CD4-positive, alpha-beta T cell (primary cell): ENCODE measurements around the gene MPZ. TPM values are rescaled to one million over a fixed set of nuclear protein-coding genes. Genes with fewer than 3 reads are reported as not detected.

Experiments
- ATAC-seq: fragments of 200-7000 bp; cut with Tn5 transposase; one replicate; pipeline ENCODE4 v1.10.0; 2022; ENCODE audit warnings: mild to moderate bottlenecking; ENCODE audit not compliant: poor library complexity
- CTCF ChIA-PET: fragments of 350-600 bp; sonication (Branson Sonifier 250); formaldehyde crosslinking; loops from one replicate; lab custom pipeline; 2021; ENCODE audit warnings: antibody characterized with exemption, inconsistent platforms; lab: Charles Lee
- POLR2A ChIA-PET: fragments of 350-600 bp; sonication (Branson Sonifier 250); formaldehyde crosslinking; loops from one replicate; lab custom pipeline; 2021; ENCODE audit warnings: antibody characterized with exemption, inconsistent platforms; lab: Charles Lee
- DNase-seq, 14 experiments: peaks; one replicate each; pipeline ENCODE4 v3.0.0-alpha.2; 2013 to 2020; ENCODE audit warnings: mixed read lengths in 2 of 14
- H3K27ac ChIP-seq, 2 donors: one replicate each; pipeline versions ENCODE4 v1.5.1 to v1.7.0; 2013; ENCODE audit warnings: low read length in 2 of 2, low read depth in 1 of 2, mild to moderate bottlenecking in 1 of 2
- H3K27me3 ChIP-seq, 2 experiments: 1 replicate in 1 of 2; 2 replicates in 1 of 2; pipeline versions ENCODE4 v1.6.1 to v1.7.0; 2013; ENCODE audit warnings: low read length in 2 of 2, control low read depth in 1 of 2, mild to moderate bottlenecking in 1 of 2, moderate library complexity in 1 of 2; ENCODE audit not compliant: insufficient read depth in 2 of 2, control insufficient read depth in 1 of 2
- H3K36me3 ChIP-seq: one replicate; pipeline ENCODE4 v1.6.1; 2013; ENCODE audit warnings: low read length, control low read depth; ENCODE audit not compliant: insufficient read depth
- H3K4me1 ChIP-seq: one replicate; pipeline ENCODE4 v1.6.1; 2013; ENCODE audit warnings: low read length, control low read depth; ENCODE audit not compliant: insufficient read depth
- H3K4me3 ChIP-seq: one replicate; pipeline ENCODE4 v1.5.1; 2013; ENCODE audit warnings: mild to moderate bottlenecking, low read length, moderate library complexity
- H3K9me3 ChIP-seq, 2 experiments: 1 replicate in 1 of 2; 2 replicates in 1 of 2; pipeline versions ENCODE4 v1.6.1 to v1.7.0; 2013; ENCODE audit warnings: low read length in 2 of 2, mild to moderate bottlenecking in 2 of 2, control low read depth in 1 of 2, moderate library complexity in 1 of 2; ENCODE audit not compliant: control insufficient read depth in 1 of 2, insufficient read depth in 1 of 2
- H3K27ac Mint-ChIP-seq: one replicate; pipeline ENCODE4 v1.8.0; 2020; ENCODE audit warnings: mixed read lengths
- H3K27me3 Mint-ChIP-seq: one replicate; pipeline ENCODE4 v1.8.0; 2021; ENCODE audit warnings: mixed read lengths
- H3K36me3 Mint-ChIP-seq: one replicate; pipeline ENCODE4 v1.8.0; 2021; ENCODE audit warnings: low read depth, mixed read lengths
- H3K4me1 Mint-ChIP-seq: one replicate; pipeline ENCODE4 v1.8.0; 2021; ENCODE audit warnings: low read depth, mixed read lengths
- H3K4me3 Mint-ChIP-seq: one replicate; pipeline ENCODE4 v1.8.0; 2020; ENCODE audit warnings: mild to moderate bottlenecking, mixed read lengths
- H3K9me3 Mint-ChIP-seq: one replicate; pipeline ENCODE4 v1.8.0; 2020; ENCODE audit warnings: mixed read lengths
- intact Hi-C, 2 experiments: fragments of 100-400 bp; cut with DNase I in 1 of 2; cut with micrococcal nuclease in 1 of 2; formaldehyde crosslinking; loops; one replicate each; pipeline versions ENCODE4 v1.15.1 to v1.9.0; 2023 to 2025; cut with DNase I, micrococcal nuclease
- total RNA-seq, 174 experiments: library from RNA in 2 of 174; stranded (reverse) in 2 of 174; gene quantifications; one replicate each; pipeline ENCODE4 v1.2.3 and lab custom pipeline; 2021 to 2026
- TF ChIP-seq, protein P1 (sequence below): fragments of 200-600 bp; IDR thresholded peaks from one replicate; pipeline ENCODE4 v1.8.0; 2022; ENCODE audit warnings: antibody characterized with exemption, mild to moderate bottlenecking

Gene MPZ
- total RNA-seq, 2 experiments from 2014 or later: 3.1 to 3.2 TPM

DNA sequence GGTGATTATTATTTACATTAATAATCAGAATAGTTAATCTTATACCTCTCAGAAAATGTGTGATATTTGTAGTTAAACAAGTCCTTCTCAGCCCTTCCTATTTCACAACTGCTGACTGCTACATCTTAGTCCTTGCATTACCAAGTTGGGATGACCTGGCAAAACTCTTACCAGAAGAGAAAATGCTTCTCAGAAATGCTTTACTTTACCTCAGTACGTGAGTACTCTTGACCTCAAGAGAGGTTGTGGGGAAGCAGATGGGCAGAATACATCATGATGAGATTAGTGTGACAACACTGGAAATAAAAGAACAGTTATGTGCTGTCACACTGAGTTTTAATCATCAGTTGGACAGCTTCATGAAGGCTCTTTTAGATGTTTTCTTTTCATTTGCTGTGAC is 41.7 kb upstream of the MPZ start:
- no peak overlapping the region for H3K4me3 Mint-ChIP-seq
- ChIA-PET CTCF (no interaction called here), POLR2A (no interaction called here)
- no peaks in the 10 kb centered on the region for H3K9me3 ChIP-seq
- no peaks in the 10 kb centered on the region for H3K27me3 ChIP-seq
- H3K27ac ChIP-seq: no peak overlapping the region
- H3K36me3 ChIP-seq: peaks cover 17% of the 10 kb centered on the region
- no peak for ATAC-seq
- H3K4me1 ChIP-seq: no peaks in the 10 kb centered on the region
- H3K27ac Mint-ChIP-seq: no peak overlapping the region
- no peaks in the 10 kb centered on the region for H3K27me3 Mint-ChIP-seq
- H3K4me1 Mint-ChIP-seq: peaks cover 4% of the 10 kb centered on the region
- TF ChIP-seq, protein P1, sequence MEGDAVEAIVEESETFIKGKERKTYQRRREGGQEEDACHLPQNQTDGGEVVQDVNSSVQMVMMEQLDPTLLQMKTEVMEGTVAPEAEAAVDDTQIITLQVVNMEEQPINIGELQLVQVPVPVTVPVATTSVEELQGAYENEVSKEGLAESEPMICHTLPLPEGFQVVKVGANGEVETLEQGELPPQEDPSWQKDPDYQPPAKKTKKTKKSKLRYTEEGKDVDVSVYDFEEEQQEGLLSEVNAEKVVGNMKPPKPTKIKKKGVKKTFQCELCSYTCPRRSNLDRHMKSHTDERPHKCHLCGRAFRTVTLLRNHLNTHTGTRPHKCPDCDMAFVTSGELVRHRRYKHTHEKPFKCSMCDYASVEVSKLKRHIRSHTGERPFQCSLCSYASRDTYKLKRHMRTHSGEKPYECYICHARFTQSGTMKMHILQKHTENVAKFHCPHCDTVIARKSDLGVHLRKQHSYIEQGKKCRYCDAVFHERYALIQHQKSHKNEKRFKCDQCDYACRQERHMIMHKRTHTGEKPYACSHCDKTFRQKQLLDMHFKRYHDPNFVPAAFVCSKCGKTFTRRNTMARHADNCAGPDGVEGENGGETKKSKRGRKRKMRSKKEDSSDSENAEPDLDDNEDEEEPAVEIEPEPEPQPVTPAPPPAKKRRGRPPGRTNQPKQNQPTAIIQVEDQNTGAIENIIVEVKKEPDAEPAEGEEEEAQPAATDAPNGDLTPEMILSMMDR: no peak
- H3K36me3 Mint-ChIP-seq: peaks cover 50% of the 10 kb centered on the region
- intact Hi-C loops: no loop called here
- H3K9me3 Mint-ChIP-seq: no peaks in the 10 kb centered on the region
- DNase-seq: no peak
- H3K4me3 ChIP-seq: no peak overlapping the region

DNA sequence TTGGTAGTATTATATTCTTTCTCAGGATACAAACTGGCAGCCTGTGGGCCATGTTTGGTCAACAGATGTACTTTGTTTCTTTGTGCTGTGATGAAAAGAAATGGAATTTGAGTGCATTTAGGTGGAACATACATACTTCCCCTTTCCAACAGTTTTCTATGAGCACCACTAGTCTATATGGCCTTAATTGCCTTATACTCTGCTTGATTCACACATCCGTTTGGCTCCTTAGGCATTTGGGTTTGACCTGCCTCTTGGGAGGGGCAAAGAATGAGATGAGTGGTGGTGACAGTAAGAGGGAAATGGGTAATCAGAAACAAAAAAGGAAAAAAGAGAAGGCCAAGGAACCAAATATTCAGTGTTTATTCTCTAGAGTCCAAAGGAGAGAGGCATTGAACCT is 40.9 kb upstream of the MPZ start:
- TF ChIP-seq, protein P1: no peak
- H3K4me1 ChIP-seq: no peaks in the 10 kb centered on the region
- DNase-seq: no peak
- no peak for ATAC-seq
- no peaks in the 10 kb centered on the region for H3K27me3 Mint-ChIP-seq
- intact Hi-C loops: no loop called here
- H3K27ac Mint-ChIP-seq: no peak overlapping the region
- H3K27ac ChIP-seq: no peak overlapping the region
- H3K4me1 Mint-ChIP-seq: peaks cover 4% of the 10 kb centered on the region
- H3K36me3 Mint-ChIP-seq: peaks cover 42% of the 10 kb centered on the region
- H3K27me3 ChIP-seq: no peaks in the 10 kb centered on the region
- H3K9me3 ChIP-seq: no peaks in the 10 kb centered on the region
- POLR2A ChIA-PET: no interaction called here
- H3K9me3 Mint-ChIP-seq: no peaks in the 10 kb centered on the region
- CTCF ChIA-PET: interaction anchor here (0.6 kb wide), 1 partner anchor 24 kb away, joined by 3 read pairs; no protein-coding TSS in a partner anchor
- H3K4me3 ChIP-seq: no peak overlapping the region
- no peak overlapping the region for H3K4me3 Mint-ChIP-seq
- peaks cover 20% of the 10 kb centered on the region for H3K36me3 ChIP-seq

DNA sequence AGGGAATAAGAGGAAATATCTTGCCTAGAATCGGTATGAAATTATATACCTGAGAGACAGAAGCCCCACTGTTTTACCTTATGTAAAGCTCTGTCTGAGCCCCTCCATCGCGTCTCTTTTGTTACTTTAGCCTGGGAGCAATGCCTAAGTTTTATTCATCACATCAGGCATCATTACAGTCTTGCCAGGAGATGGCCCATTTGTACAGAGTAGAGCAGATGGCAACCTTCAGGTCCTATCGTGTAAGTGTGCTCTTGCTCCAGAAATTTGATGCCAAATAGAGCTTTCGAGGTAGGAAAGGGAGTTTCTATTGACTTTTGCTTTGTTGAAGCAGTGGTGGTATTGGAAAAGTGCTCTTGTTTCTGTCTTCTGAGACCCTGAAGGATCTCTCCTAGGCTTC is 33.1 kb upstream of the MPZ start:
- no peaks in the 10 kb centered on the region for H3K4me1 ChIP-seq
- H3K36me3 Mint-ChIP-seq: peaks cover 71% of the 10 kb centered on the region
- no peak overlapping the region for H3K27ac Mint-ChIP-seq
- no peaks in the 10 kb centered on the region for H3K27me3 ChIP-seq
- H3K36me3 ChIP-seq: peaks cover 52% of the 10 kb centered on the region
- peaks cover 4% of the 10 kb centered on the region for H3K4me1 Mint-ChIP-seq
- intact Hi-C loops: no loop called here
- DNase-seq: no peak
- CTCF ChIA-PET: no interaction called here
- H3K9me3 Mint-ChIP-seq: no peaks in the 10 kb centered on the region
- no peaks in the 10 kb centered on the region for H3K9me3 ChIP-seq
- H3K27ac ChIP-seq: no peak overlapping the region
- POLR2A ChIA-PET: no interaction called here
- TF ChIP-seq, protein P1: no peak
- ATAC-seq: no peak
- H3K4me3 Mint-ChIP-seq: no peak overlapping the region
- H3K27me3 Mint-ChIP-seq: no peaks in the 10 kb centered on the region
- no peak overlapping the region for H3K4me3 ChIP-seq
